Stimulated activated CD4-positive, alpha-beta T cell treated with anti-CD3 and anti-CD28 coated beads, TNF-alpha, amount 100 ng/mL, for 4 hours (primary cell): ENCODE measurements around the gene KCNIP1.

ENCODE experiments used
- DNase-seq, 3 experiments: peaks; one replicate each; pipeline ENCODE4 v3.0.0-alpha.2; 2020; ENCODE audit warnings: low read depth in 3 of 3

KCNIP1 gene

GRCh38 chr5:170642066-170642735 lies 138.4 kb downstream of the KCNIP1 start:
- DNase-seq = no peak

- DNase-seq = no peak
These were observed 139.1 kb downstream of the KCNIP1 start for GRCh38 chr5:170642776-170643436.

- no peak for DNase-seq
These were observed 139.8 kb downstream of the KCNIP1 start for GRCh38 chr5:170643591-170643990.

- DNase-seq = no peak
These were observed 140.7 kb downstream of the KCNIP1 start for GRCh38 chr5:170644501-170644900.

GRCh38 chr5:170648541-170648940 lies 144.7 kb downstream of the KCNIP1 start:
- DNase-seq = no peak

GRCh38 chr5:170650850-170651249 lies 147.0 kb downstream of the KCNIP1 start:
- no peak for DNase-seq

GRCh38 chr5:170651604-170652277 lies 147.9 kb downstream of the KCNIP1 start:
- DNase-seq = no peak

- DNase-seq = no peak
These were observed 151.7 kb downstream of the KCNIP1 start for GRCh38 chr5:170655476-170655875.

GRCh38 chr5:170655920-170656319 lies 152.1 kb downstream of the KCNIP1 start:
- DNase-seq = no peak

GRCh38 chr5:170656346-170656745 lies 152.5 kb downstream of the KCNIP1 start:
- no peak for DNase-seq

GRCh38 chr5:170660531-170660930 lies 156.7 kb downstream of the KCNIP1 start:
- no peak for DNase-seq

- DNase-seq = no peak
These were observed 159.1 kb downstream of the KCNIP1 start for GRCh38 chr5:170662966-170663365.

GRCh38 chr5:170678811-170679210 lies 175.0 kb downstream of the KCNIP1 start:
- DNase-seq = no peak

- no peak for DNase-seq
These were observed 177.2 kb downstream of the KCNIP1 start for GRCh38 chr5:170681013-170681433.

- DNase-seq = no peak
These were observed 187.8 kb downstream of the KCNIP1 start for GRCh38 chr5:170691657-170692056.

- DNase-seq = no peak
These were observed 189.9 kb downstream of the KCNIP1 start for GRCh38 chr5:170693701-170694100.

- no peak for DNase-seq
These were observed 191.1 kb downstream of the KCNIP1 start for GRCh38 chr5:170694911-170695310.

- no peak for DNase-seq
These were observed 193.2 kb downstream of the KCNIP1 start for GRCh38 chr5:170697031-170697430.

GRCh38 chr5:170700503-170700902 lies 196.7 kb downstream of the KCNIP1 start:
- no peak for DNase-seq

GRCh38 chr5:170701334-170701733 lies 197.5 kb downstream of the KCNIP1 start:
- DNase-seq = no peak

- no peak for DNase-seq
These were observed 200.8 kb downstream of the KCNIP1 start for GRCh38 chr5:170704417-170705192.

- DNase-seq = no peak
These were observed 205.8 kb downstream of the KCNIP1 start for GRCh38 chr5:170709640-170710039.
